ENCODE data around the gene ACADSB.

ACADSB gene

GRCh38 chr10:123100030-123100762 lies 91.4 kb downstream of the ACADSB start:
- DNase-seq (ENCODE audit: low spot score) = no peak

- no peak for DNase-seq (ENCODE audit: low spot score)
These were observed 93.1 kb downstream of the ACADSB start for GRCh38 chr10:123101872-123102271.

- no peak for DNase-seq (ENCODE audit: low spot score)
These were observed 93.9 kb downstream of the ACADSB start for GRCh38 chr10:123102673-123103072.

- no peak for DNase-seq (ENCODE audit: low spot score)
These were observed 95.1 kb downstream of the ACADSB start for GRCh38 chr10:123103944-123104343.

Measured in GM03348 (cell line).